ENCODE data around the gene BEND5.

The BEND5 gene

GRCh38 chr1:48776393-48777218, at the start of gene BEND5:
BEND5 (minus strand) TSS chr1:48776891; CDS start chr1:48776831, 60 bp downstream.
- DNase-seq, result peak; percentile 87

GRCh38 chr1:48823168-48823567, 46.5 kb upstream of the BEND5 start:
- DNase-seq, result peak; percentile 22

- DNase-seq, result no peak
Measured at GRCh38 chr1:48820491-48820890, 43.8 kb upstream of the BEND5 start.

- no peak for DNase-seq
Measured at GRCh38 chr1:48817505-48818114, 40.9 kb upstream of the BEND5 start.

GRCh38 chr1:48810740-48811139, 34.0 kb upstream of the BEND5 start:
- peak; percentile 90 for DNase-seq

GRCh38 chr1:48808496-48808895, 31.8 kb upstream of the BEND5 start:
- DNase-seq, result no peak

- no peak for DNase-seq
Measured at GRCh38 chr1:48807554-48808260, 31.0 kb upstream of the BEND5 start.

- no peak for DNase-seq
Measured at GRCh38 chr1:48803474-48803873, 26.8 kb upstream of the BEND5 start.

GRCh38 chr1:48794816-48795215, 18.1 kb upstream of the BEND5 start:
- no peak for DNase-seq

- DNase-seq, result no peak
Measured at GRCh38 chr1:48793863-48794262, 17.2 kb upstream of the BEND5 start.

- peak; percentile 9 for DNase-seq
Measured at GRCh38 chr1:48792961-48793360, 16.3 kb upstream of the BEND5 start.

- DNase-seq, result no peak
Measured at GRCh38 chr1:48790397-48790796, 13.7 kb upstream of the BEND5 start.

- DNase-seq, result no peak
Measured at GRCh38 chr1:48789903-48790302, 13.2 kb upstream of the BEND5 start.

- DNase-seq, result no peak
Measured at GRCh38 chr1:48785869-48786268, 9.2 kb upstream of the BEND5 start.

- no peak for DNase-seq
Measured at GRCh38 chr1:48784301-48784700, 7.6 kb upstream of the BEND5 start.

- DNase-seq, result peak; percentile 15
Measured at GRCh38 chr1:48777219-48777895, 666 bp upstream of the BEND5 start.

- peak; percentile 33 for DNase-seq
Measured at GRCh38 chr1:48775831-48776392, 779 bp downstream of the BEND5 start.

- DNase-seq, result no peak
Measured at GRCh38 chr1:48773133-48773532, 3.6 kb downstream of the BEND5 start.

- no peak for DNase-seq
Measured at GRCh38 chr1:48772211-48772610, 4.5 kb downstream of the BEND5 start.

GRCh38 chr1:48771561-48771960, 5.1 kb downstream of the BEND5 start:
- DNase-seq, result no peak

- no peak for DNase-seq
Measured at GRCh38 chr1:48767975-48768510, 8.6 kb downstream of the BEND5 start.

GRCh38 chr1:48765335-48765734, 11.4 kb downstream of the BEND5 start:
- no peak for DNase-seq

GRCh38 chr1:48761986-48762385, 14.7 kb downstream of the BEND5 start:
- no peak for DNase-seq

Measured in NCI-H2171 treated with DMSO at 0.1 percent for 48 hours (cell line).